HepG2 (cell line): ENCODE results near the gene PRKAR2B. TPM values are rescaled to one million over a fixed set of nuclear protein-coding genes. Genes with fewer than 3 reads are reported as not detected.

Experiments used
- CEBPG ChIP-seq: IDR thresholded peaks from 2 replicates; pipeline ENCODE4 v1.6.1; 2016
- HDAC2 ChIP-seq: sonication (generic); formaldehyde crosslinking; IDR thresholded peaks from 2 replicates; pipeline ENCODE4 v1.4.0; 2020; ENCODE audit warnings: missing genetic modification reagents
- KAT7 ChIP-seq: IDR thresholded peaks from 2 replicates; pipeline ENCODE4 v1.6.1; 2018; ENCODE audit warnings: borderline replicate concordance, missing compliant biosample characterization
- SOX6 ChIP-seq, 2 experiments: fragments of 450-650 bp in 1 of 2; sonication (generic) in 1 of 2; formaldehyde crosslinking in 1 of 2; IDR thresholded peaks; 2 replicates each; pipeline versions ENCODE4 v1.4.0 to v1.6.1; 2017 to 2020; ENCODE audit warnings: antibody characterized with exemption in 1 of 2, mild to moderate bottlenecking in 1 of 2, missing genetic modification reagents in 1 of 2
- ZNF264 ChIP-seq: sonication (generic); formaldehyde crosslinking; IDR thresholded peaks from 2 replicates; pipeline ENCODE4 v1.4.0; 2020; ENCODE audit warnings: missing genetic modification reagents
- ZNF430 ChIP-seq: sonication (generic); formaldehyde crosslinking; IDR thresholded peaks from 2 replicates; pipeline ENCODE4 v1.9.0; 2021; ENCODE audit warnings: mild to moderate bottlenecking, missing genetic modification reagents
- ZNF687 ChIP-seq: sonication (generic); formaldehyde crosslinking; IDR thresholded peaks from 2 replicates; pipeline ENCODE4 v1.5.1; 2020; ENCODE audit warnings: mild to moderate bottlenecking, missing genetic modification reagents, moderate library complexity
- ZNF746 ChIP-seq: sonication (generic); formaldehyde crosslinking; IDR thresholded peaks from 2 replicates; pipeline ENCODE4 v1.8.0; 2022; ENCODE audit warnings: mild to moderate bottlenecking, missing genetic modification reagents
- ZNF841 ChIP-seq: sonication (generic); formaldehyde crosslinking; IDR thresholded peaks from 2 replicates; pipeline ENCODE4 v1.8.1; 2023; ENCODE audit warnings: missing genetic modification reagents, borderline replicate concordance
- polyA plus RNA-seq, 8 experiments: library from polyadenylated mRNA; depleted of rRNA in 3 of 8; stranded (reverse) in 7 of 8; unstranded in 1 of 8; fragments of >200 nt; fragmentation: Illumina TruSeq in 4 of 8; extraction: Trizol in 4 of 8; gene quantifications; 2 replicates each; pipeline versions ENCODE4 v1.2.1 to v1.2.3, GENCODE V29; 2011 to 2016; ENCODE audit warnings: low read depth in 4 of 8, missing spikeins in 1 of 8, mixed read lengths in 1 of 8; ENCODE audit not compliant: insufficient read depth in 1 of 8
- total RNA-seq, 5 experiments: library from RNA; depleted of rRNA; stranded (reverse); fragments of >200 nt; fragmentation: Illumina TruSeq; extraction: Trizol; gene quantifications; 2 replicates each; pipeline ENCODE4 v1.2.3, GENCODE V29; 2016; ENCODE audit warnings: low read depth in 1 of 5
- TF ChIP-seq, protein P1 (sequence below): sonication (generic); formaldehyde crosslinking; IDR thresholded peaks from 2 replicates; pipeline ENCODE4 v1.5.1; 2020; ENCODE audit warnings: missing genetic modification reagents, mild to moderate bottlenecking, borderline replicate concordance
- TF ChIP-seq, protein P2 (sequence below): IDR thresholded peaks from 2 replicates; pipeline ENCODE4 v1.6.1; 2016; ENCODE audit warnings: missing biosample characterization, missing genetic modification reagents, low read depth
- TF ChIP-seq, protein P3 (sequence below): sonication (generic); formaldehyde crosslinking; IDR thresholded peaks from 2 replicates; pipeline ENCODE4 v1.4.0; 2020; ENCODE audit warnings: mild to moderate bottlenecking, missing genetic modification reagents
- TF ChIP-seq, protein P4 (sequence below): sonication (generic); formaldehyde crosslinking; IDR thresholded peaks from 2 replicates; pipeline ENCODE4 v1.5.1; 2020; ENCODE audit warnings: mild to moderate bottlenecking, missing genetic modification reagents
- TF ChIP-seq, protein P5 (sequence below): sonication (generic); formaldehyde crosslinking; IDR thresholded peaks from 2 replicates; pipeline ENCODE4 v1.4.0; 2020; ENCODE audit warnings: missing genetic modification reagents

Gene PRKAR2B
- total and polyA plus RNA-seq, 2 of the 13 experiments (the other 11 are each of a cell fraction or from before 2014, with no cell fraction given): not detected

GRCh38 chr7:107169120-107170050, 124.9 kb downstream of the PRKAR2B start (continued):
- TF ChIP-seq KAT7 (CRISPR knock-in tag): peak; percentile 93
- TF ChIP-seq, protein P1, sequence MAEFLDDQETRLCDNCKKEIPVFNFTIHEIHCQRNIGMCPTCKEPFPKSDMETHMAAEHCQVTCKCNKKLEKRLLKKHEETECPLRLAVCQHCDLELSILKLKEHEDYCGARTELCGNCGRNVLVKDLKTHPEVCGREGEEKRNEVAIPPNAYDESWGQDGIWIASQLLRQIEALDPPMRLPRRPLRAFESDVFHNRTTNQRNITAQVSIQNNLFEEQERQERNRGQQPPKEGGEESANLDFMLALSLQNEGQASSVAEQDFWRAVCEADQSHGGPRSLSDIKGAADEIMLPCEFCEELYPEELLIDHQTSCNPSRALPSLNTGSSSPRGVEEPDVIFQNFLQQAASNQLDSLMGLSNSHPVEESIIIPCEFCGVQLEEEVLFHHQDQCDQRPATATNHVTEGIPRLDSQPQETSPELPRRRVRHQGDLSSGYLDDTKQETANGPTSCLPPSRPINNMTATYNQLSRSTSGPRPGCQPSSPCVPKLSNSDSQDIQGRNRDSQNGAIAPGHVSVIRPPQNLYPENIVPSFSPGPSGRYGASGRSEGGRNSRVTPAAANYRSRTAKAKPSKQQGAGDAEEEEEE (CRISPR knock-in tag): no peak
- TF ChIP-seq ZNF746 (CRISPR knock-in tag): peak; percentile 70; the same call in 1 of the 2 replicates
- peak; percentile 69; the same call in 1 of the 2 replicates for TF ChIP-seq HDAC2 (CRISPR knock-in tag)
- TF ChIP-seq ZNF430 (CRISPR knock-in tag): peak; percentile 45; the same call in 1 of the 2 replicates
- TF ChIP-seq, protein P2, sequence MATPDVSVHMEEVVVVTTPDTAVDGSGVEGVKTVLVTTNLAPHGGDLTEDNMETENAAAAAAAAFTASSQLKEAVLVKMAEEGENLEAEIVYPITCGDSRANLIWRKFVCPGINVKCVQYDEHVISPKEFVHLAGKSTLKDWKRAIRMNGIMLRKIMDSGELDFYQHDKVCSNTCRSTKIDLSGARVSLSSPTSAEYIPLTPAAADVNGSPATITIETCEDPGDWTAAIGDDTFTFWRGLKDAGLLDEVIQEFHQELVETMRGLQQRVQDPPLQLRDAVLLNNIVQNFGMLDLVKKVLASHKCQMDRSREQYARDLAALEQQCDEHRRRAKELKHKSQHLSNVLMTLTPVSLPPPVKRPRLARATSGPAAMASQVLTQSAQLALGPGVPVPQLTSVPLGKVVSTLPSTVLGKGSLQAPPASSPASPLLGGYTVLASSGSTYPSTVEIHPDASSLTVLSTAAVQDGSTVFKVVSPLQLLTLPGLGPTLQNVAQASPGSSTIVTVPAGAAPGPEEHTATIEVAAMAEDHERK (CRISPR knock-in tag): no peak
- no peak for TF ChIP-seq ZNF841 (CRISPR knock-in tag)
- TF ChIP-seq CEBPG: peak; percentile 77
- TF ChIP-seq SOX6 (IDR thresholded peaks at IDR 0.05): no peak
- TF ChIP-seq SOX6 (CRISPR knock-in tag; IDR thresholded peaks at IDR 0.05): peak; percentile 83
- TF ChIP-seq ZNF687 (CRISPR knock-in tag): peak; percentile 79
- peak; percentile 45; the same call in 1 of the 2 replicates for TF ChIP-seq ZNF264 (CRISPR knock-in tag)
- TF ChIP-seq, protein P3, sequence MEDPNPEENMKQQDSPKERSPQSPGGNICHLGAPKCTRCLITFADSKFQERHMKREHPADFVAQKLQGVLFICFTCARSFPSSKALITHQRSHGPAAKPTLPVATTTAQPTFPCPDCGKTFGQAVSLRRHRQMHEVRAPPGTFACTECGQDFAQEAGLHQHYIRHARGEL (CRISPR knock-in tag): no peak
- TF ChIP-seq, protein P4, sequence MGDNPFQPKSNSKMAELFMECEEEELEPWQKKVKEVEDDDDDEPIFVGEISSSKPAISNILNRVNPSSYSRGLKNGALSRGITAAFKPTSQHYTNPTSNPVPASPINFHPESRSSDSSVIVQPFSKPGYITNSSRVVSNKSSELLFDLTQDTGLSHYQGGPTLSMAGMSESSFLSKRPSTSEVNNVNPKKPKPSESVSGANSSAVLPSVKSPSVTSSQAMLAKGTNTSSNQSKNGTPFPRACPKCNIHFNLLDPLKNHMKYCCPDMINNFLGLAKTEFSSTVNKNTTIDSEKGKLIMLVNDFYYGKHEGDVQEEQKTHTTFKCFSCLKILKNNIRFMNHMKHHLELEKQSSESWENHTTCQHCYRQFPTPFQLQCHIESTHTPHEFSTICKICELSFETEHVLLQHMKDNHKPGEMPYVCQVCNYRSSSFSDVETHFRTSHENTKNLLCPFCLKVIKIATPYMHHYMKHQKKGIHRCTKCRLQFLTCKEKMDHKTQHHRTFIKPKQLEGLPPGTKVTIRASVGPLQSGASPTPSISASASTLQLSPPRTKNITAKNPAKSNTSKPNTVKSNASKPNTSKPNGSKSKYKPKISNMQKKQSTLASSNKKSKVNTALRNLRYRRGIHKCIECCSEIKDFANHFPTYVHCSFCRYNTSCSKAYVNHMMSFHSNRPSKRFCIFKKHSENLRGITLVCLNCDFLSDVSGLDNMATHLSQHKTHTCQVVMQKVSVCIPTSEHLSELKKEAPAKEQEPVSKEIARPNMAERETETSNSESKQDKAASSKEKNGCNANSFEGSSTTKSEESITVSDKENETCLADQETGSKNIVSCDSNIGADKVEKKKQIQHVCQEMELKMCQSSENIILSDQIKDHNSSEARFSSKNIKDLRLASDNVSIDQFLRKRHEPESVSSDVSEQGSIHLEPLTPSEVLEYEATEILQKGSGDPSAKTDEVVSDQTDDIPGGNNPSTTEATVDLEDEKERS: peak; percentile 41; the same call in 1 of the 2 replicates
- TF ChIP-seq, protein P5, sequence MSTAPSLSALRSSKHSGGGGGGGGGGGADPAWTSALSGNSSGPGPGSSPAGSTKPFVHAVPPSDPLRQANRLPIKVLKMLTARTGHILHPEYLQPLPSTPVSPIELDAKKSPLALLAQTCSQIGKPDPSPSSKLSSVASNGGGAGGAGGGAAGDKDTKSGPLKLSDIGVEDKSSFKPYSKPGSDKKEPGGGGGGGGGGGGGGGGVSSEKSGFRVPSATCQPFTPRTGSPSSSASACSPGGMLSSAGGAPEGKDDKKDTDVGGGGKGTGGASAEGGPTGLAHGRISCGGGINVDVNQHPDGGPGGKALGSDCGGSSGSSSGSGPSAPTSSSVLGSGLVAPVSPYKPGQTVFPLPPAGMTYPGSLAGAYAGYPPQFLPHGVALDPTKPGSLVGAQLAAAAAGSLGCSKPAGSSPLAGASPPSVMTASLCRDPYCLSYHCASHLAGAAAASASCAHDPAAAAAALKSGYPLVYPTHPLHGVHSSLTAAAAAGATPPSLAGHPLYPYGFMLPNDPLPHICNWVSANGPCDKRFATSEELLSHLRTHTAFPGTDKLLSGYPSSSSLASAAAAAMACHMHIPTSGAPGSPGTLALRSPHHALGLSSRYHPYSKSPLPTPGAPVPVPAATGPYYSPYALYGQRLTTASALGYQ: peak; percentile 51; the same call in 1 of the 2 replicates
